Stimulated activated CD4-positive, alpha-beta T cell treated with anti-CD3 and anti-CD28 coated beads, Interleukin-2, amount 100 ng/mL, for 24 hours (primary cell): Measurements from ENCODE around the gene ELF3.
A peak's percentile ranks its signal among the peaks of the same experiment; 100 is the strongest.
"Not testable (repeated sequence)": the region's sequence is repeated elsewhere in the genome, so short reads cannot be mapped to it uniquely, and the experiment has no call there.

Experiments
- DNase-seq, 2 donors: peaks; one replicate each; pipeline ENCODE4 v3.0.0-alpha.2; 2020

Gene ELF3

GRCh38 chr1:202010180-202011015, at the start of gene ELF3:
ELF3 (plus strand) TSS chr1:202010587; CDS start chr1:202011137, 550 bp downstream.
- DNase-seq: no peak

- DNase-seq: not testable (repeated sequence)
Measured at GRCh38 chr1:201962382-201962781, 48.0 kb upstream of the ELF3 start.

GRCh38 chr1:201964261-201964660, 46.1 kb upstream of the ELF3 start:
- no peak for DNase-seq

- no peak for DNase-seq
Measured at GRCh38 chr1:201966171-201966570, 44.2 kb upstream of the ELF3 start.

GRCh38 chr1:201968202-201968925, 42.0 kb upstream of the ELF3 start:
- DNase-seq: no peak

GRCh38 chr1:201970334-201971159, 39.8 kb upstream of the ELF3 start:
- DNase-seq: no peak

GRCh38 chr1:201982082-201982622, 28.2 kb upstream of the ELF3 start:
- DNase-seq: peak; percentile 75 to 81

GRCh38 chr1:201982623-201983379, 27.6 kb upstream of the ELF3 start, which contains the start of gene RNPEP:
RNPEP (plus strand) TSS chr1:201982648; CDS start chr1:201982667, 19 bp downstream.
- DNase-seq: peak; percentile 46 to 65

GRCh38 chr1:201983380-201983805, 27.0 kb upstream of the ELF3 start:
- DNase-seq: no peak

- no peak for DNase-seq
Measured at GRCh38 chr1:201984446-201984845, 25.9 kb upstream of the ELF3 start.

- DNase-seq: no peak
Measured at GRCh38 chr1:201985355-201985754, 25.0 kb upstream of the ELF3 start.

GRCh38 chr1:201988601-201989000, 21.8 kb upstream of the ELF3 start:
- no peak for DNase-seq

- no peak for DNase-seq
Measured at GRCh38 chr1:201989354-201990128, 20.8 kb upstream of the ELF3 start.

- DNase-seq: no peak
Measured at GRCh38 chr1:201990427-201990826, 20.0 kb upstream of the ELF3 start.

GRCh38 chr1:201999625-202000238, 10.7 kb upstream of the ELF3 start:
- peak; percentile 20 to 26 for DNase-seq

GRCh38 chr1:202002507-202002906, 7.9 kb upstream of the ELF3 start:
- no peak for DNase-seq

GRCh38 chr1:202004711-202005110, 5.7 kb upstream of the ELF3 start:
- DNase-seq: no peak

GRCh38 chr1:202005958-202006357, 4.4 kb upstream of the ELF3 start:
- no peak for DNase-seq

GRCh38 chr1:202007304-202007703, 3.1 kb upstream of the ELF3 start:
- no peak for DNase-seq

- DNase-seq: no peak
Measured at GRCh38 chr1:202007805-202008489, 2.4 kb upstream of the ELF3 start.
